Measurements from ENCODE around the gene PPA2. TPM values are rescaled to one million over a fixed set of nuclear protein-coding genes. Genes with fewer than 3 reads are reported as not detected.
"Not testable (repeated sequence)": the region's sequence is repeated elsewhere in the genome, so short reads cannot be mapped to it uniquely, and the experiment has no call there.

The PPA2 gene
- polyA plus RNA-seq, 2 donors, result 50.2 to 86.8 TPM

- no peak overlapping the region for H3K27ac ChIP-seq (ENCODE audit: low read depth in 2 of 2, low read length in 1 of 2)
- H3K36me3 ChIP-seq (ENCODE audit: control insufficient read depth in 2 of 2, insufficient read depth in 2 of 2, low read length in 1 of 2), result peaks cover 0 to 3% of the 10 kb centered on the region in 2 donors
- H3K27me3 ChIP-seq (ENCODE audit: control insufficient read depth in 1 of 2, insufficient read depth in 2 of 2, low read length in 2 of 2), result no peaks in the 10 kb centered on the region
- H3K4me3 ChIP-seq (ENCODE audit: low read depth in 1 of 2, low read length in 2 of 2), result no peak overlapping the region
- WGBS, 2 donors, result 95 to 97% methylated on average over 6 of the region's 6 CpGs
- H3K9me3 ChIP-seq (ENCODE audit: control insufficient read depth in 2 of 2, insufficient read depth in 1 of 2, low read depth in 1 of 2, low read length in 1 of 2), result no peaks in the 10 kb centered on the region
- no peaks in the 10 kb centered on the region for H3K4me1 ChIP-seq (ENCODE audit: control insufficient read depth in 2 of 2, insufficient read depth in 2 of 2, low read length in 1 of 2)
Observed at GRCh38 chr4:105461621-105462382, 12.1 kb downstream of the PPA2 start.

- Histone ChIP-seq H3K27me3 (ENCODE audit: control insufficient read depth in 1 of 2, insufficient read depth in 2 of 2, low read length in 2 of 2) (no peaks in the 10 kb centered on the region), H3K36me3 (ENCODE audit: control insufficient read depth in 2 of 2, insufficient read depth in 2 of 2, low read length in 1 of 2) (peaks cover 0 to 3% of the 10 kb centered on the region in 2 donors), H3K27ac (ENCODE audit: low read depth in 2 of 2, low read length in 1 of 2) (no peak overlapping the region), H3K4me3 (ENCODE audit: low read depth in 1 of 2, low read length in 2 of 2) (no peak overlapping the region), H3K9me3 (ENCODE audit: control insufficient read depth in 2 of 2, insufficient read depth in 1 of 2, low read depth in 1 of 2, low read length in 1 of 2) (no peaks in the 10 kb centered on the region), H3K4me1 (ENCODE audit: control insufficient read depth in 2 of 2, insufficient read depth in 2 of 2, low read length in 1 of 2) (no peaks in the 10 kb centered on the region)
- 85 to 87% methylated on average over 8 of the region's 8 CpGs for WGBS, 2 donors
Observed at GRCh38 chr4:105461221-105461620, 12.6 kb downstream of the PPA2 start.

- Histone ChIP-seq H3K9me3 (ENCODE audit: control insufficient read depth in 2 of 2, insufficient read depth in 1 of 2, low read depth in 1 of 2, low read length in 1 of 2) (no peaks in the 10 kb centered on the region), H3K36me3 (ENCODE audit: control insufficient read depth in 2 of 2, insufficient read depth in 2 of 2, low read length in 1 of 2) (peaks cover 0 to 5% of the 10 kb centered on the region in 2 donors), H3K27me3 (ENCODE audit: control insufficient read depth in 1 of 2, insufficient read depth in 2 of 2, low read length in 2 of 2) (no peaks in the 10 kb centered on the region), H3K27ac (ENCODE audit: low read depth in 2 of 2, low read length in 1 of 2) (no peak overlapping the region), H3K4me3 (ENCODE audit: low read depth in 1 of 2, low read length in 2 of 2) (no peak overlapping the region), H3K4me1 (ENCODE audit: control insufficient read depth in 2 of 2, insufficient read depth in 2 of 2, low read length in 1 of 2) (no peaks in the 10 kb centered on the region)
- 68 to 73% methylated on average over 2 of the region's 2 CpGs for WGBS, 2 donors
Observed at GRCh38 chr4:105460306-105460705, 13.6 kb downstream of the PPA2 start.

GRCh38 chr4:105458541-105458940 is 15.3 kb downstream of the PPA2 start:
- H3K4me3 ChIP-seq (ENCODE audit: low read depth in 1 of 2, low read length in 2 of 2); H3K36me3 ChIP-seq (ENCODE audit: control insufficient read depth in 2 of 2, insufficient read depth in 2 of 2, low read length in 1 of 2); H3K27ac ChIP-seq (ENCODE audit: low read depth in 2 of 2, low read length in 1 of 2); H3K4me1 ChIP-seq (ENCODE audit: control insufficient read depth in 2 of 2, insufficient read depth in 2 of 2, low read length in 1 of 2); H3K27me3 ChIP-seq (ENCODE audit: control insufficient read depth in 1 of 2, insufficient read depth in 2 of 2, low read length in 2 of 2); H3K9me3 ChIP-seq (ENCODE audit: control insufficient read depth in 2 of 2, insufficient read depth in 1 of 2, low read depth in 1 of 2, low read length in 1 of 2): not testable (repeated sequence)
- 88 to 92% methylated on average over 11 of the region's 11 CpGs for WGBS, 2 donors

- H3K36me3 ChIP-seq (ENCODE audit: control insufficient read depth in 2 of 2, insufficient read depth in 2 of 2, low read length in 1 of 2), result peaks cover 0 to 2% of the 10 kb centered on the region in 2 donors
- no peaks in the 10 kb centered on the region for H3K9me3 ChIP-seq (ENCODE audit: control insufficient read depth in 2 of 2, insufficient read depth in 1 of 2, low read depth in 1 of 2, low read length in 1 of 2)
- H3K4me1 ChIP-seq (ENCODE audit: control insufficient read depth in 2 of 2, insufficient read depth in 2 of 2, low read length in 1 of 2), result no peaks in the 10 kb centered on the region
- H3K27ac ChIP-seq (ENCODE audit: low read depth in 2 of 2, low read length in 1 of 2), result no peak overlapping the region
- H3K27me3 ChIP-seq (ENCODE audit: control insufficient read depth in 1 of 2, insufficient read depth in 2 of 2, low read length in 2 of 2), result no peaks in the 10 kb centered on the region
- WGBS, 2 donors, result 68 to 73% methylated on average over 1 of the region's 1 CpG
- H3K4me3 ChIP-seq (ENCODE audit: low read depth in 1 of 2, low read length in 2 of 2), result no peak overlapping the region
Observed at GRCh38 chr4:105458001-105458400, 15.9 kb downstream of the PPA2 start.

- H3K36me3 ChIP-seq (ENCODE audit: control insufficient read depth in 2 of 2, insufficient read depth in 2 of 2, low read length in 1 of 2), result peaks cover 0 to 2% of the 10 kb centered on the region in 2 donors
- H3K4me1 ChIP-seq (ENCODE audit: control insufficient read depth in 2 of 2, insufficient read depth in 2 of 2, low read length in 1 of 2), result no peaks in the 10 kb centered on the region
- H3K27me3 ChIP-seq (ENCODE audit: control insufficient read depth in 1 of 2, insufficient read depth in 2 of 2, low read length in 2 of 2), result no peaks in the 10 kb centered on the region
- no peak overlapping the region for H3K27ac ChIP-seq (ENCODE audit: low read depth in 2 of 2, low read length in 1 of 2)
- no peak overlapping the region for H3K4me3 ChIP-seq (ENCODE audit: low read depth in 1 of 2, low read length in 2 of 2)
- 90 to 91% methylated on average over 2 of the region's 2 CpGs for WGBS, 2 donors
- no peaks in the 10 kb centered on the region for H3K9me3 ChIP-seq (ENCODE audit: control insufficient read depth in 2 of 2, insufficient read depth in 1 of 2, low read depth in 1 of 2, low read length in 1 of 2)
Observed at GRCh38 chr4:105455998-105456397, 17.9 kb downstream of the PPA2 start.

GRCh38 chr4:105455182-105455581 is 18.7 kb downstream of the PPA2 start:
- 78 to 92% methylated on average over 4 of the region's 4 CpGs for WGBS, 2 donors
- H3K9me3 ChIP-seq (ENCODE audit: control insufficient read depth in 2 of 2, insufficient read depth in 1 of 2, low read depth in 1 of 2, low read length in 1 of 2), result no peaks in the 10 kb centered on the region
- H3K4me3 ChIP-seq (ENCODE audit: low read depth in 1 of 2, low read length in 2 of 2), result no peak overlapping the region
- H3K36me3 ChIP-seq (ENCODE audit: control insufficient read depth in 2 of 2, insufficient read depth in 2 of 2, low read length in 1 of 2), result peaks cover 0 to 2% of the 10 kb centered on the region in 2 donors
- no peaks in the 10 kb centered on the region for H3K4me1 ChIP-seq (ENCODE audit: control insufficient read depth in 2 of 2, insufficient read depth in 2 of 2, low read length in 1 of 2)
- no peaks in the 10 kb centered on the region for H3K27me3 ChIP-seq (ENCODE audit: control insufficient read depth in 1 of 2, insufficient read depth in 2 of 2, low read length in 2 of 2)
- no peak overlapping the region for H3K27ac ChIP-seq (ENCODE audit: low read depth in 2 of 2, low read length in 1 of 2)

GRCh38 chr4:105453550-105454205 is 20.2 kb downstream of the PPA2 start:
- Histone ChIP-seq H3K4me3 (ENCODE audit: low read depth in 1 of 2, low read length in 2 of 2) (no peak overlapping the region), H3K27me3 (ENCODE audit: control insufficient read depth in 1 of 2, insufficient read depth in 2 of 2, low read length in 2 of 2) (no peaks in the 10 kb centered on the region), H3K9me3 (ENCODE audit: control insufficient read depth in 2 of 2, insufficient read depth in 1 of 2, low read depth in 1 of 2, low read length in 1 of 2) (no peaks in the 10 kb centered on the region), H3K36me3 (ENCODE audit: control insufficient read depth in 2 of 2, insufficient read depth in 2 of 2, low read length in 1 of 2) (peaks cover 0 to 2% of the 10 kb centered on the region in 2 donors), H3K27ac (ENCODE audit: low read depth in 2 of 2, low read length in 1 of 2) (no peak overlapping the region), H3K4me1 (ENCODE audit: control insufficient read depth in 2 of 2, insufficient read depth in 2 of 2, low read length in 1 of 2) (no peaks in the 10 kb centered on the region)
- 82 to 85% methylated on average over 4 of the region's 4 CpGs for WGBS, 2 donors

GRCh38 chr4:105451346-105451745 is 22.5 kb downstream of the PPA2 start:
- no peaks in the 10 kb centered on the region for H3K4me1 ChIP-seq (ENCODE audit: control insufficient read depth in 2 of 2, insufficient read depth in 2 of 2, low read length in 1 of 2)
- no peak overlapping the region for H3K4me3 ChIP-seq (ENCODE audit: low read depth in 1 of 2, low read length in 2 of 2)
- 66 to 78% methylated on average over 2 of the region's 2 CpGs for WGBS, 2 donors
- no peaks in the 10 kb centered on the region for H3K9me3 ChIP-seq (ENCODE audit: control insufficient read depth in 2 of 2, insufficient read depth in 1 of 2, low read depth in 1 of 2, low read length in 1 of 2)
- H3K27me3 ChIP-seq (ENCODE audit: control insufficient read depth in 1 of 2, insufficient read depth in 2 of 2, low read length in 2 of 2), result no peaks in the 10 kb centered on the region
- peaks cover 0 to 4% of the 10 kb centered on the region in 2 donors for H3K36me3 ChIP-seq (ENCODE audit: control insufficient read depth in 2 of 2, insufficient read depth in 2 of 2, low read length in 1 of 2)
- H3K27ac ChIP-seq (ENCODE audit: low read depth in 2 of 2, low read length in 1 of 2), result no peak overlapping the region

- Histone ChIP-seq H3K36me3 (ENCODE audit: control insufficient read depth in 2 of 2, insufficient read depth in 2 of 2, low read length in 1 of 2) (no peaks in the 10 kb centered on the region), H3K27ac (ENCODE audit: low read depth in 2 of 2, low read length in 1 of 2) (no peak overlapping the region), H3K27me3 (ENCODE audit: control insufficient read depth in 1 of 2, insufficient read depth in 2 of 2, low read length in 2 of 2) (no peaks in the 10 kb centered on the region), H3K4me1 (ENCODE audit: control insufficient read depth in 2 of 2, insufficient read depth in 2 of 2, low read length in 1 of 2) (no peaks in the 10 kb centered on the region), H3K9me3 (ENCODE audit: control insufficient read depth in 2 of 2, insufficient read depth in 1 of 2, low read depth in 1 of 2, low read length in 1 of 2) (no peaks in the 10 kb centered on the region), H3K4me3 (ENCODE audit: low read depth in 1 of 2, low read length in 2 of 2) (no peak overlapping the region)
Observed at GRCh38 chr4:105440890-105441289, 33.0 kb downstream of the PPA2 start.

All from esophagus (tissue), 2 donors.